GM19467 (cell line): ENCODE data around the gene E2F8.

Experiments used
- ATAC-seq: cut with Tn5 transposase; IDR thresholded peaks from one replicate; pipeline ENCODE4 v1.9.1; 2021; ENCODE audit warnings: mild to moderate bottlenecking, moderate library complexity; ENCODE audit not compliant: unreplicated experiment

E2F8 gene

GRCh38 chr11:19220903-19221724 is 19.6 kb downstream of the E2F8 start:
- ATAC-seq, result no peak

- no peak for ATAC-seq
These were observed 21.8 kb downstream of the E2F8 start for GRCh38 chr11:19218786-19219460.

GRCh38 chr11:19218216-19218615 is 22.5 kb downstream of the E2F8 start:
- no peak for ATAC-seq

- ATAC-seq, result no peak
These were observed 23.9 kb downstream of the E2F8 start for GRCh38 chr11:19216709-19217374.

- no peak for ATAC-seq
These were observed 24.7 kb downstream of the E2F8 start for GRCh38 chr11:19216021-19216420.

- no peak for ATAC-seq
These were observed 31.0 kb downstream of the E2F8 start for GRCh38 chr11:19209617-19210370.

- no peak for ATAC-seq
These were observed 31.7 kb downstream of the E2F8 start for GRCh38 chr11:19208959-19209546.

GRCh38 chr11:19208181-19208580 is 32.6 kb downstream of the E2F8 start:
- ATAC-seq, result no peak

- no peak for ATAC-seq
These were observed 35.9 kb downstream of the E2F8 start for GRCh38 chr11:19204836-19205235.

- ATAC-seq, result no peak
These were observed 38.8 kb downstream of the E2F8 start, which contains the start of gene CSRP3 for GRCh38 chr11:19201737-19202605. Gene CSRP3, minus strand, starts transcription at chr11:19201983. Its CDS starts 9,535 bp downstream, at chr11:19192448.

- ATAC-seq, result no peak
These were observed 40.1 kb downstream of the E2F8 start for GRCh38 chr11:19200410-19201201.

GRCh38 chr11:19199771-19200170 is 41.0 kb downstream of the E2F8 start:
- no peak for ATAC-seq

GRCh38 chr11:19199048-19199447 is 41.7 kb downstream of the E2F8 start:
- ATAC-seq, result no peak

- no peak for ATAC-seq
These were observed 44.3 kb downstream of the E2F8 start for GRCh38 chr11:19196432-19196831.

GRCh38 chr11:19194620-19195308 is 46.0 kb downstream of the E2F8 start:
- ATAC-seq, result no peak

GRCh38 chr11:19193916-19194315 is 46.8 kb downstream of the E2F8 start:
- ATAC-seq, result no peak

GRCh38 chr11:19191530-19192169 is 49.1 kb downstream of the E2F8 start:
- ATAC-seq, result no peak

GRCh38 chr11:19187833-19188258 is 52.9 kb downstream of the E2F8 start:
- ATAC-seq, result no peak
